Umbilical cord (tissue), 2 donors: Measurements from ENCODE around the gene TMCO4. TPM values are rescaled to one million over a fixed set of nuclear protein-coding genes. Genes with fewer than 3 reads are reported as not detected.

Source experiments
- DNase-seq: peaks from one replicate; pipeline ENCODE4 v3.0.0-alpha.2; 2015; ENCODE audit warnings: low spot score
- total RNA-seq: library from RNA; depleted of rRNA; stranded (reverse); fragments of >200 nt; gene quantifications from one replicate; pipeline ENCODE4 v1.2.3, GENCODE V29; 2014; ENCODE audit warnings: low replicate concordance; ENCODE audit not compliant: insufficient read depth

TMCO4 gene
- total RNA-seq, 1 donor from 2014 or later = 4.1 TPM

- no peak for DNase-seq
Observed at GRCh38 chr1:19749685-19750084, 50.0 kb downstream of the TMCO4 start.

GRCh38 chr1:19747761-19748160 is 52.0 kb downstream of the TMCO4 start:
- no peak for DNase-seq

DNA sequence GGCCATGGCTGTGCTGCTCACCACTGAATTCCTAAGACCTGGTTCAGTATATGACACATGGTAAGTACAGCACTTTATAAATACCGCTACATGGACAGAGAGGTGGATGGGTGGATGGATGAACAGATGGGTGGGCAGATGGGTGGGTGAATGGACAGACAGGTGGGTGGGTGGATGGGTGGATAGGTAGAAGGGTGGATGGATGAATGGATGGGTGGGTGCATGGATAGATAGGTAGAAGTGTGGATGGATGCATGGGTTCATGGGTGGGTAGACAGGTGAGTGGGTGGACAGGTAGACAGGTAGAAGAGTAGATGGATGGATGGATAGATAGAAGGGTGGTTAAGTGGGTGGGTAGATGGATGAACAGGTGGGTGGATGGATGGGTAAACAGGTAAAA is 54.8 kb downstream of the TMCO4 start:
- DNase-seq = no peak

GRCh38 chr1:19744335-19744743 is 55.4 kb downstream of the TMCO4 start:
- no peak for DNase-seq

GRCh38 chr1:19743793-19744192 is 55.9 kb downstream of the TMCO4 start:
- DNase-seq = no peak

DNA sequence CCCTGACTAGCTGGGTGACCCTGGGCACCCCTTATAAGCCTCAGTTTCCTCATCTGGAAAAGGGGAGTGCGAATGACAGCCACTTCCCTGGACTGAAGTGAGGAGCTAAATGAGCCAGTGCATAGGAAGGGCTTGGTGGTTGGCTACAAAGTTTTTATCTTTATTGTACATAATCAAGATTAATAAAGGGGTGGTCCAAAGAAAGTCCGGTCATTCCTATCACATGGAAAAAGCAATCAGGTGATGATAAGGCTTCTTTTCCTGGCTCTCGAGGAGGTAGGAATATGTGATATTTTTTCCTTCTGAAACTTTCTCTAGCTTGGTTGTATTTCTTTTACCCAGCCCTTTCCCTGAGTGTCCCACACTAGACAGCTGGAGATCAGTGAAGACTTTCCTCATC is 56.5 kb downstream of the TMCO4 start:
- no peak for DNase-seq

- no peak for DNase-seq
Observed at GRCh38 chr1:19739628-19740027, 60.1 kb downstream of the TMCO4 start.

DNA sequence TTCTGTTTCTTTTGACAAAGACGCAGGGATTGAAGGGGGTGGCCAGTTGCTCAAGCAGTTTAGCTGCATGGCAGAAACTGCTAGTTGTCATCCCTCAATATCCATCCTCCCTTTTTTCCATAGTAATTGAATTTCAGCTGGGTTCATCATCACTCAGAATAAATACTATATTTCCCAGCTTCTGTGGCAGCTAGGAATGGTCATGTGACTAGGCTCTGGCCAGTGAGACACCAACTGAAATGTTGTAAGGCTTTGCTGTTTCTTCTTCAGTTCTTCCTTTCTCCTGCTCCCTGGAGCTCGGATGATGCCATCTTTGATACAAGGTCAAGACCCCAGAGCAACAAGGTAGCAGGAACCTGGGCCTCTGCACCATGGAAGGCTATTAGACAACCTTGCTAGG is 61.0 kb downstream of the TMCO4 start:
- no peak for DNase-seq

GRCh38 chr1:19738076-19738475 is 61.6 kb downstream of the TMCO4 start:
- DNase-seq = no peak

- no peak for DNase-seq
Observed at GRCh38 chr1:19737104-19737825, 62.5 kb downstream of the TMCO4 start.

GRCh38 chr1:19735440-19736127 is 64.1 kb downstream of the TMCO4 start:
- peak; percentile 78 for DNase-seq

DNA sequence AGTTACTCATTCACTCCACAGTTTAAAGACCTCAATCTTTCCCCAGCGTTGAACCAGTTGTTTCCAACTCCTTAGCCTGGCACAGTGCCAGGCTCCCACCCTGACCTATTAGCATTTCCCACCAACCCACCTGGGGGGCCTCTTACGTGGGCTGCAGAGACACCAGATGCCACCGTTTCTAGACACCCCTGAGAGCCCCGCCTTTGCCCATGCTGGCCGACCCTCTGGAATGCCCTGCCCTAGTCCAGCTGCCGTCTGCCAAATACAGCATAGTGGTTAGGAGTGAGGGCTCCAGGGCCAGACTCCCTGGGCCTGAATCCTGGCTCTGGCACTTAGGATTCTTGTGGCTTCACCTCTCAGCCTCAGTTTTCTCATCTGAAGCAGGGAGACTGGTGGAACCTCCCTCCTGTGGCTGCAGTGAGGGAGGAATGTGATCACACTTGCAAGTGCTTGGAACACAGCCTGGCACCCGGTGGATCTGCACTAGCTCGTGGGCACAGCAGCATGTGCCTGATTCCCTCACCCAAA is 65.2 kb downstream of the TMCO4 start:
- no peak for DNase-seq

GRCh38 chr1:19734056-19734455 is 65.7 kb downstream of the TMCO4 start:
- DNase-seq = peak; percentile 21

GRCh38 chr1:19733615-19734014 is 66.1 kb downstream of the TMCO4 start:
- DNase-seq = no peak

DNA sequence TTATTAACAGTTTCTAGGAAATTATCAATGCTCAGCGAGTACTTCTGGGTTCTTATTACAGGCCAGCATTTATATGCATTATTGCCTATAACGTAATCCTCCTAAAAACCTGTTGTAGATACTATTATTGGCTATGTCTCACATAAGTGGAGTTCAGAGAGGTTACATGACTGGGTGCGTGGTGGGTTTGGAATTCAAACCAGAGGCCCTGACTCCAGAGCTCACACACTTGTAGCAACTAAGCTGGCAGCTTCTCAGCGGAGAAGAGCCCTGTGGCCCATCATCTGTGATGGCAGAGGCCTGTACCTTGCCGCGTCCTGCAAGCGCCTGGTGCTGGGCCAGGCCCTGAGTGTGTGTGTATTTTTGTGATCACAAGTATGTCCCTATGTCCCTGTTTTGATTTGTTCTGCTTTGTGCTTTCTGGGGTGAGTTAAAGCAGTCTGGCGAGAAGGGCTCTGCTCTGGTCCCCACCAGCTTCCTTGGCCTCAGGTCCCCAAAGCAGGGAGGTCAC is 68.3 kb downstream of the TMCO4 start:
- no peak for DNase-seq

DNA sequence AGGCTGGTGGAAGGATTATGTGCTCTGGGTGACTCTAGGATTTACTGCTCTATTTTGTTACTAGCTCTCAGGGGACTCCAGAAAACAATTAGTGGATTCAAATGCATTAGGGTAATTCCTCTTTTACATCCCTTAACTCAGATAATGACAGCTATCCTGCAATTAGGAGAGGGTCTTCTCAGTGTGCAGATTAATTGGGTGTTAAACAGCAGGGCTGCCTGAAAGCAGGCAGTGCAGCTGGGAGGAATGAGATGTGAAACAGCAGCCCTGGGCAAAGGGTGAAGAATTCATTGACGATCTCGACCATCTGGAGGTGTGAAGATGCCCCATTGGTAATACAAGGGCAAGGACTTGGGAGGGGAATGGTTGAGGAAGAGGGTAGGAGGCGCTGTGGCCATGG is 68.9 kb downstream of the TMCO4 start:
- DNase-seq = no peak

DNA sequence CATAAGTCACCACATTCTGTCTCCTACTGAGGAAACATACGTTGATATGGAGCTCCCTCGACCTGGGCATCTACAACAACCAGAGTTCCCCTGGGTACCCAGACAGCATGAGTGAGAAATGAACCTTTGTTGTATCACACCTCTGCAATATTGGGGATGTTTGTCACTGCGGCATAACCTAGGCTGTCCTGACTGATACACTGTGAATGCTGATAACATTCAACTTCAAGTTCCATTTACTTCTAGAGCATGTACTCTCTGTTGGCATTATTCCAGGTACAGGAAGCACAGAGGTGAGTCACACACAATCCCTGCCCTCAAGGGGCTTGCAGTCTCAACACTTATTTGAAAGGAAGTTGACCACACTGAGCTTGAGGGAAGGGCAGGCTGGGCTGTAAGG is 69.5 kb downstream of the TMCO4 start:
- DNase-seq = no peak

DNA sequence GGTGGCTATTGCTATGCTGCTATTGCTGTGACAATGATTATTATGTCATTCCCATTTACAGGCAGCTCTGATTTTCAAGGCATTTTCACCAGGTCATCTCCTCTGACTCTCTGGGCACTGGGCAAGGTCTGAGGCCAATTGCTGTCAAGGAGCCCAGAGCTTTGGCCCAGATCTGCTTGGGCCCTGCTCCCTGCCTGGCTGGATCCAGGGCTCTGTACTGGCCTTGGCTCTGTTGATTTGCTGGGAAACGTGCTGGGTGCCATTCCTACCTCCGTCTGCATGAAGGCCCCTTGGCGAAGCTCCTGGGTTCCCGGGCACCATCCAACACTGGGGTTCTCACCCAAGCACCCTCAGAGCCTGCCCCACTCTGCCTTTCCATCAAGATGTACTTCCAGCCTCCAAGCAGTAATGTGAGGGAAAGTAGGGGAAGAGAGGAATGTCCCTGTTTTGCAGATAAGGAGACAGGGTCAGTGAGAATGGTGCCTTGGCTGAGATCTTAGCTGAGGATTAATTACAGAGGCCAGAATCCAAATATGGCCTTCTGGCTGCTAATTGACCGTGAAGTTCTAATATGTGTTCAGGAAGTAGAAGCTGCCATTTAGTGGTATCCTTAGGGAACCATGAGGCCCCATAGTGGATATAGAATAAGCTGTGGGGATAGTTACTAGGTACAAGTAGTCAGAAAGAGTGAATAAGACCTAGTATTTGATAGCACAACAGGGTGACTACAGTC is 71.1 kb downstream of the TMCO4 start:
- DNase-seq = no peak

DNA sequence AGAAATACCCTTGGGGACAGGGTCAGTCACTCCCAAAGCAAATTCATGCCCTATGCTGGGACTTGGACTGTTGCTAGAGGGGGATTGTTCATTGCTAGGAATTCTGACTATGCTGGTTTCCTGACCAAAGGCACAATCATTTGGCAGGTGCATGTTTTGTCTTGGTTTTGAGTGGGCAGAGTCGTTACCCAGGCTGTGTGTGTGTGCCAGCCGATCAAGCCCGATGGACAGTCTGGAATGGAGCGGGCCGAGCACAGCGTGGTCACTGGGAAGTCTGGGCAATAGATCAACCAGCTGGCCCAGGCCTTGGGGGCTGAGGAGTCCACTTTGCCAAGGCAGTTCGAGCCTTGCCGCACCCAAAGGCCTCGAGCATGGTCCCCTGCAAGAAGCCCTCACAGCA is 74.1 kb downstream of the TMCO4 start:
- DNase-seq = no peak

GRCh38 chr1:19723874-19724273 is 75.8 kb downstream of the TMCO4 start:
- no peak for DNase-seq

GRCh38 chr1:19720973-19721372 is 78.7 kb downstream of the TMCO4 start:
- DNase-seq = no peak

GRCh38 chr1:19720174-19720573 is 79.5 kb downstream of the TMCO4 start:
- DNase-seq = no peak
